GM18951 (cell line): ENCODE data around the gene NCLN.
"Not testable (repeated sequence)": the region's sequence is repeated elsewhere in the genome, so short reads cannot be mapped to it uniquely, and the experiment has no call there.

Experiments used
- POLR2A ChIP-seq: IDR thresholded peaks from 4 replicates; pipeline ENCODE4 v1.6.1; 2011; ENCODE audit warnings: mild to moderate bottlenecking; ENCODE audit not compliant: insufficient read length, insufficient read depth; ENCODE audit errors: extremely low read depth
- in situ Hi-C: fragments of 300-500 bp; cut with MboI; formaldehyde crosslinking; loops from one replicate; pipeline ENCODE4 v1.12.0; 2022; ENCODE audit warnings: low sequenced_read_pairs, mixed read lengths, inconsistent platforms; ENCODE audit not compliant: unreplicated experiment

Gene NCLN

DNA sequence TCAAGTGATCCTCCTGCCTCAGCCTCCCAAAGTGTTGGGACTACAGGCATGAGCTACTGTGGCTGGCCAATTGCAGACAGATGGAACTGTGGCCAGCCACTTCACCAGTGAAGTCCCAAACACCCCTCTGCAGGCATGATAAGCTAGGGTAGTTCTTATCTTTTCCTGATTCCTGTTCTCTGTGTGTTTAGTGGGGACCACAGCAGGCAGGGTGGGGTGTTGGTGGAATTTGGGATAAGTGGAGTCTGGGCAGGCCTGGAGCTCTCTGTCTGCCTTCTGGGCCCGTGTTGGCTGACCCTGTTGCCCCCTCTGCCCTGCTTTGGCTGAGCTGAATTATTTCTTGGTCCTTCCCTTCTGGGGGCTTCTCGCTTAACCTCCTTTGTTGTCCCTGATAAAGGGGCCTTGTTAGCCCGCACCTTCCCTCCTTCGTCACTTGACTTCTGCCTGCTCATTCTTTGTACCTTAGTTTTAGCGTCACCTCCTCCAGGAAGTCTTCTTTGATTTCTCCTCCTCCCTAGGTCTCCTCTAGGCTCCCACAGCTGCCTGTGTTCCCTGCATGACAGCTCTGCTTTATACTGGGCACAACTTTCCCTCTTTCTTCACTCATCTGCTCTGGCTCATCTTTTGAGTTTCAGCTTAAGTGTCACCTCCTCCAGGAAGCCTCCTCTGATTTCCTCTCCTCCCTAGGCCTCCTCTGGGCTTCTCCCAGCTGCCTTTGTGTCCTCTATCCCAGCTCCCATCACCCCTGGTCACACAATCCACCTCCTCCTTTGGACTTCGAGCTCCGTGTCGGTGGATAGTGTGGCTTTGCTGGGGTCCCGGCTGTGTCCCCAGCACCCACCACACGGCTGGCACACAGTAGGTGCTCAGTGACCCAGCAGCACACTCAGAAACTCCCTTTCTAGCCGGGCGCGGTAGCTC, 1.7 kb upstream of the NCLN start:
- no peak for TF ChIP-seq POLR2A
- in situ Hi-C loops: no loop called here

DNA sequence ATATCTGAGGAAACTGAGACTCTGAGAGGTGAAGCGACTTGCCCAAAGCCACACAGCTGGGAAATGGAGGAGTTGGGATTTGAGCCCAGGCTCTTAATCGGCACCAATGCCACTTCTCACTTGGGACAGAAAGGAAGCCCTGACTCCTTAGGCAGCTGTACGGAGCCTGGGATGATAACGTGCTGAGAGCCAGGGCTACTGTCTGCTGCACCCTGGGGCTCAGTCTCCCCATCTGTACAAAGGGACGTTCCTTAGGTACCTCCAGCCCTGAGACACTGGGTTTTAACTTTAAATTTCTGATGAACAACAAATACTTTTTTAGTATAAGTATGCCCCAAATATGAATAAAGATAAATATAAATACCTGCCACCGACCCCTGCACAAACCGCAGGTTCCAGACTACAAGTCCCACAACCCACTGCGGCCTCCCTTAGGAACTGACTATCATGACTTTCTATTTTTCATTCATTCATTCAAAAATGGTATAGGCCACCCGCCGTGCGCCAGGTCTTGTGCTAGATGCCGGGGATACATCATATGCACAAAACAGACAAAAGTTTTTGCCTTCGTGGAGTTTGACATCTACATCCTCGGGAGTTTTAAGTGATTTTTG, 776 bp upstream of the NCLN start:
- in situ Hi-C loops: no loop called here
- TF ChIP-seq POLR2A: no peak

DNA sequence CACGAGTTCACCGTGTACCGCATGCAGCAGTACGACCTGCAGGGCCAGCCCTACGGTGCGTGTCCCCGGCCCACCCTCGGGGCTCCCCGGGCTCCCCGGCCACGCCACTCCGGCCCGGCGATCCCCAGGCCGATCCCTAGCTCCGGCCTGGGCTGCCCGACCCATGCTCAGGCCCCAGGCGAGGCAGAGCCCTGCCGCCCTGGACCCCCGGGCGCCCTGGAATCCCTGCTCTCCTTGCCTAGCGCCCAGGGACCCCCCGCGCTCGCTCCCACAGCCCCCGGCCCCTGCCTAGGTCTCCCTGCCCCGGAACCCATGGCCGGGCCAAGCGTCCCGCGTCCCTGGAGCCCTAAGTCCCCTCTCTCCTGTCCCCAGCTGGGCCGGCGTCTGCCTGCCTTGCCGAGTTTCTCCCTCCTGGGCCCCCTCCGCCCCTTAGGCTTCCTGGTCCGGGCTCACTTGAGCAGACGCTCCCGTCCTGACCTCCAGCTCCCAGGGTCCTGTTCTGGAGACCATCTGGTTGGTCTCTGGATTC, 494 bp downstream of the NCLN start:
- TF ChIP-seq POLR2A: no peak

DNA sequence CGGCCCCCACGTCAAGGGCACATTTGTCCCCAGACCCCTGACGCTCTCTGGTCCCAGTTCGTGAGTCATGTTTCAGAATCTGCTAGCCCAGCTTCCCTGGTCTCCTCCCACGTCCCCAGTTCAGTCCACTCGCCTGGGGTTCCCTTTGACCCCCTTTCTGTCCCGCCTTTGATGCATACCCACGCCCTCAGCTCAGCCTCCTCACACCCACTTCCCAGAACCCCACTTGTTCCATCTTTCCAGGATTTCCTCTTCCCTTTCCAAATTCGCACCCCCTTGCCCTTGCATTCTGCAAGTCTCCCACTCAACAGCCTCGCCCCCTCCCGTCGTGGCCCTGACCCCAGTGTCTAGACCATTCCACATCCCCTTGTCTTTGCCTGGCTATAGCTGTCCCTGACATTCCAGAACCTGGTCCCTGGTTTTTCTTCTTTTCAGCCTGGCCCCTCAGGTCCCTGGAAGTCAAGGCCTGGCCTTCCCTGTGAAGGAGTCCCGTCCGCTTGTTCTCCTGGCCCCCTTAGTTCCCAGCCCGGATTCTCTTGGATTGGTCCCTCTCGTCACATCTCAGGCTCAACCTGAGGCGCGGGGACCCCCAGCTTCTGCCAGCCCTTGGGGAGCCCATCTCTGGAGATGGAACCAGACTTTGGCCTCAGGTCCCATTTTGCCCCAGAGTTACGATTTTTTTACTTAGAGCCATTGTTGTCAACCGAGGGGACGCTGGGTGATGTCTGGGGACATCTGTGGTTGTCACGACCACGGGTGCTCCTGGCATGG, 1.3 kb downstream of the NCLN start:
- TF ChIP-seq POLR2A: no peak
- in situ Hi-C loops: no loop called here

More for the DNA sequence above, 494 bp downstream of the NCLN start:
- in situ Hi-C loops: no loop called here

- in situ Hi-C loops: no loop called here
- TF ChIP-seq POLR2A: no peak
Observed at GRCh38 chr19:3187662-3188511, 2.2 kb downstream of the NCLN start.

DNA sequence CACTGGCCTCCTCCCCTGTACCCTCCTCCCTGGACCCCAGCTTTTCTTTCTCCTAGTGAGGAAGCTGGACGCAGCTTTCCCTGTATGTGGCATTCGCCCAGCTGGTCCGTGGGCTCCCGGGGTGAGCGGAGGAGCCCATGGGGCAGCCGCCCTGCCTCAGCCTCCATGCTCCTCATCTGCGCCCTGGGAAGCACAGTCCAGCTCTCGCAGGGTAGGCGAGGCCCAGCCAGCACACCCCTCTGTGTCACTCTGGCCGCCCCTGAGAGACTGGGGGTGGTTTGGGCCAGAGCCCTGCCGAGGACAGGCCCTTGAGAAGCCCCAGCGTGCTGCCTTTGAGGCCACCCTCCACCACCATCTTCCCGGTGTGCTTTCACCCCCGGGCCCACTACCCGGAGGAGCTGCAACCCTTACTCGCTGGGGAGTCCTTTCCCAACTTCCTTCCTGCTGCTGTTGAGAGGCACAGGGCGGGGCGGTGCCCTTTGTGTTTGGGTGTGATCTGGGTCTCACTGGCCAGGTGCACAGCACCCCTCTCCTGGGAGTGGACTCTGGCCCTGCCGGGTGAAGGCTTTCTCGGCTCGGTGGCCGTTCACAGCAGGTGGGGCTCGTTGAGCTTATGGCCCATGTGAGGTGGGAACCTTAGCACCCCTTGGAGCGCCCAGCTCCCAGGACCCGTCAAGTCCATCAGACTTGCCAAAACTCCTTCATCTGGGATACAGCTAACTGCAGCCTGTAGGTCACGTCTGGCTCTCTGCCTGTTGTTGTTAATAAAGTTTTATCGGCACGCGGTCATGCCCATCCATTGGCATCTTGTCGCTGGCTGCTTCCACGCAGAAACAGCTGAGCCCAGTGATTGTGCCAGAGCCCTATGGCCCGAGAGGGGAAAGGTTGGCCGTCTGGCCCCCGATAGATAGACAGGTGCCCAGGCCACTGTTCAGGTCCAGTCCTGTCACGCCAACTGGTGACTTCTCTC, 3.2 kb downstream of the NCLN start:
- in situ Hi-C loops: no loop called here

DNA sequence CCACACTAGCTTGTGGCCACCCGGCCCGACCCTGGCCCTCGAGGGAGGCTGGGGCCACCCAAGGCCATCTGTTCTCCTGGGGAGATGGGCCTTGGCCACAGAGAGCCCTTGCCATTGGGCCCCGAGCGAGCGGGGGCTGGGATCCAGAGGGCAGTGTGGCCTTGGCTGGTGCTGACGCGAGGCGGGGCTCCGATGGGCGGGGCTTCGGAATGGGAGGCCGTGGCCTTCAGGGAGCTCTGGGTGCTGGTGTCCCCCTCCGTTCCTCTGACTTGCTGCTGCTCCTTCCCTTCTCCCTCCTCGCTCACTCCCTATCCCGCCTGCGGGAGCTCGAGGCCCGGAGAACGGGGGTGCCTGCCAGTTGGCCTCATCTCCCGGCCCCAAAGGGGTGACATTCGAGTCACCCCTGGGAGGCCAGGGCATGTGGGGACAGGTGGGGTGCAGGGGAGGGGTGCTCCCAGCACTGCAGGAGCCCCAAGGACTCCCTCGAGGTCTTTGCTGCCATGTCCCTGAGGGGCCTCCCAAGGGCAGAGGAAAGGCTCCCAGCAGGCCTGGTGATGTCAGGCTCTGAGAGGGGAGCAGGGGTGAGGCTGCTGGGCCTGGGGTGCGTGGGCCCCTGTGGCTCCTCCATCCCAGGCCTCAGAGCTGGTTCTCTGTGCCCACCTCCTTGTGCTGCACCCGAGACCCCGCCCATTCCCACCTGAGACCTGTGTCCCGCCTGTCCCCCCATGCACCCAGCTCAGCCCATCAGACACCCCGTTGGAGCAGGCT, 4.2 kb downstream of the NCLN start:
- in situ Hi-C loops: no loop called here
- TF ChIP-seq POLR2A: no peak

More for the DNA sequence above, 3.2 kb downstream of the NCLN start:
- TF ChIP-seq POLR2A: no peak

DNA sequence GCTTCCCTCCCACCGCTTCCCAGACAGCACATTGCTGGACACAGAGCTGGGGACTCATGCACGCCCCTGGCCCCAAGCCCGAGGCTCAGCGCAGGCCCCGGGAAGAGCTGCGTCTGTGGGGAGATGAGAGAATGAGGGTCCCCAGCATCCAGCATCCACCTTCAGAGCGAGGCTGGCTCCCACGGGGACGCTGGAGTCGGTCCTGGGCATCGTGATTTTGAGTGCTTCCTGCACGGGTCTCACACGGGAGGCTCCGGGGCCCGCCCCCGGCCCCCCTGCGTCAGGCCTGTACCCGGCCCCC, 4.7 kb downstream of the NCLN start:
- in situ Hi-C loops: no loop called here
- no peak for TF ChIP-seq POLR2A

GRCh38 chr19:3190921-3191805, 5.4 kb downstream of the NCLN start:
- in situ Hi-C loops: no loop called here
- no peak for TF ChIP-seq POLR2A

DNA sequence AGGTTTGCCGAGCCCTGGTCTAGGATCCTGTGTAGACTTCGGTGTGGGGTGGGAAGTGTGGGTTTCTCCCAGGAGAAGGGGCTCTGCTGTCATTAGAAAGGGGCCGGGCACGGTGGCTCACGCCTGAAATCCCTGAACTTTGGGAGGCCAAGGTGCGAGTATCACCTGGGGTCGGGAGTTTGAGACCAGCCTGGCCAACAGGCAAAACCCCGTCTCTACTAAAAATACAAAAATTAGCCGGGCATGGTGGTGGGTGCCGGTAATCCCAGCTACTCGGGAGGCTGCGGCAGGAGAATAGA, 6.0 kb downstream of the NCLN start:
- in situ Hi-C loops: not testable (repeated sequence)

- in situ Hi-C loops: no loop called here
- TF ChIP-seq POLR2A: no peak
Observed at GRCh38 chr19:3192228-3192635, 6.5 kb downstream of the NCLN start.
